GM06990 (cell line): Measurements from ENCODE around the gene DOK6.

Experiments used
- DNase-seq: peaks from one replicate; pipeline ENCODE4 v3.0.0-alpha.2; 2011; ENCODE audit not compliant: insufficient read length; ENCODE audit errors: extremely low read depth
- H3K27me3 ChIP-seq: replicated peaks from 2 replicates; pipeline ENCODE4 v1.6.0; 2011; ENCODE audit warnings: low read length; ENCODE audit not compliant: control insufficient read depth, insufficient read depth
- H3K36me3 ChIP-seq: 2 replicates; pipeline ENCODE4 v1.5.1; 2011; ENCODE audit warnings: low read length; ENCODE audit not compliant: control insufficient read depth, insufficient read depth
- H3K4me3 ChIP-seq: replicated peaks from 2 replicates; pipeline ENCODE4 v1.5.1; 2011; ENCODE audit warnings: low read depth, mild to moderate bottlenecking, control low read depth, low read length
- TF ChIP-seq, protein P1 (sequence below): IDR thresholded peaks from 2 replicates; pipeline ENCODE4 v1.5.1; 2011; ENCODE audit warnings: low read length, control low read depth, mild to moderate bottlenecking, inconsistent platforms; ENCODE audit not compliant: insufficient read depth, poor library complexity, severe bottlenecking

Gene DOK6

DNA sequence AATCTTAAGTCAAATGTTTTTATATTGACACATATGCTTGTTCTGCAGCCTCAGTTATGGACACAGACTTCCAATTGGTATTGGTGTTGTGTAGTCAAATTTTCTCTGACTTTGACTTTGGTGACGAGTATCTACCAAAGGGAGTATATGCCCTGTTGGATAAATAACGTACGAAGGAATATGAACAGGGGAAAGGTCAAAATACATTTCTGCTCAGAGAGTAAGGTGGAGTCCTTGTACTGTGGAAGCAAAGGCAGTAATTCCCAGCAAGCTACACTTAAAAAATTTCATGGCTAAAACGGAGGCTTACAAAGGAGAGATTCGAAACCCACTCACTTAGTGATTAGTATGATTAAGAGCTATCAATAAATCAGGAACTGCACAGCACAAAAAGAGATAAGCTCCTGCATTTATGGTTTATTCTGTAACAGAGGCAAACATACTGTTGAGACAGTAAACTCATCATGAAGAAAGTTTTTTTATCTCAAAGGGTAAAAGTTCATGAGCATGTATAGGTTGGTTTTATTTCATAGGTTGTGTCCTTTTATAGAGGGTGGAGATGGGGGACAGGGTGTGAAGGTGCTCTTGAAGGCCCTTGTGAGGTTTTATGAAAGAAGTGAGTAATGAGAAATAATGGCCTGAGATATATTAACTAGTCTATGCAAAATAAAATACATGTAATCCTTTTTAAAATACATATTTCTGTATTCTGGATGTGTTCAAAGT, 404.3 kb downstream of the DOK6 start:
- DNase-seq = no peak
- TF ChIP-seq, protein P1, sequence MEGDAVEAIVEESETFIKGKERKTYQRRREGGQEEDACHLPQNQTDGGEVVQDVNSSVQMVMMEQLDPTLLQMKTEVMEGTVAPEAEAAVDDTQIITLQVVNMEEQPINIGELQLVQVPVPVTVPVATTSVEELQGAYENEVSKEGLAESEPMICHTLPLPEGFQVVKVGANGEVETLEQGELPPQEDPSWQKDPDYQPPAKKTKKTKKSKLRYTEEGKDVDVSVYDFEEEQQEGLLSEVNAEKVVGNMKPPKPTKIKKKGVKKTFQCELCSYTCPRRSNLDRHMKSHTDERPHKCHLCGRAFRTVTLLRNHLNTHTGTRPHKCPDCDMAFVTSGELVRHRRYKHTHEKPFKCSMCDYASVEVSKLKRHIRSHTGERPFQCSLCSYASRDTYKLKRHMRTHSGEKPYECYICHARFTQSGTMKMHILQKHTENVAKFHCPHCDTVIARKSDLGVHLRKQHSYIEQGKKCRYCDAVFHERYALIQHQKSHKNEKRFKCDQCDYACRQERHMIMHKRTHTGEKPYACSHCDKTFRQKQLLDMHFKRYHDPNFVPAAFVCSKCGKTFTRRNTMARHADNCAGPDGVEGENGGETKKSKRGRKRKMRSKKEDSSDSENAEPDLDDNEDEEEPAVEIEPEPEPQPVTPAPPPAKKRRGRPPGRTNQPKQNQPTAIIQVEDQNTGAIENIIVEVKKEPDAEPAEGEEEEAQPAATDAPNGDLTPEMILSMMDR = no peak
- H3K36me3 ChIP-seq = no peaks in the 10 kb centered on the region
- no peak overlapping the region for H3K4me3 ChIP-seq
- H3K27me3 ChIP-seq = no peaks in the 10 kb centered on the region

DNA sequence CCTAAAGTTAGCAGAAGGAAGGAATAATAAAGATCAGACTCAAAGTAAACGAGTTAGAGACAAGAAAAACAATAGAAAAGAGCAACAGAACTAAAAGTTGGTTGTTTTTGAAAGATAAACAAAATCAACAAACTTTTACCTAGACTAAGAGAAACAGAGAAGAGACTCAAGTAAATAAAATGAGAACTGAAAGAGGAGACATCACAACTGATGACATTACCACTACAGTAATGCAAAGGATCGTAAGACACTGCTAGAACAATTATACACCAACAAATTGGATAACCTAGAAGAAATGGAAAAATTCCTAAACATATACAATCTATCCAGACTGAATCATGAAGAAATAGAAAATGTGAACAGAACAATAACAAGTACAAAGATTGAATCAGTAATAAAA, 407.7 kb downstream of the DOK6 start:
- Histone ChIP-seq H3K27me3 (no peaks in the 10 kb centered on the region), H3K4me3 (no peak overlapping the region), H3K36me3 (no peaks in the 10 kb centered on the region)
- TF ChIP-seq, protein P1 = no peak
- no peak for DNase-seq

DNA sequence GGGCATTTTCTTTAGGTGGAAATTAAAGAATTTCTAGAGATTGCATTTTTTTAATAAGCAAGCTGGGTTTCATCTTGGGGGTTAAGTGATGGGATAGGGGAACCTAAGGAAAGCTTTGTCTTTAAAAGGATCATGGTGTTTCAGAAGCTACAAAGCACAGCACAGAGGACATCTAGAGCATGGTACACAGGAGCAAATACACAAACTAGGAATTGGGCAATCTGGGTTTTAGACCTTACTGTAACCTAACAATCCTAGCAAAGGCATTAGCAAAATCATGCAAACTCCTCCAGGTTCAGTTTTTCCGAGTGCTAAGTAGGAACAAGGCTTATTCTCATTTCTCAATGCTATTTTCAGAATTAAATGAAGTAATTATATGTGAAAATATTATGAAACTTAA, 412.9 kb downstream of the DOK6 start:
- TF ChIP-seq, protein P1 = no peak
- Histone ChIP-seq H3K27me3 (no peaks in the 10 kb centered on the region), H3K4me3 (no peak overlapping the region), H3K36me3 (no peaks in the 10 kb centered on the region)
- no peak for DNase-seq

DNA sequence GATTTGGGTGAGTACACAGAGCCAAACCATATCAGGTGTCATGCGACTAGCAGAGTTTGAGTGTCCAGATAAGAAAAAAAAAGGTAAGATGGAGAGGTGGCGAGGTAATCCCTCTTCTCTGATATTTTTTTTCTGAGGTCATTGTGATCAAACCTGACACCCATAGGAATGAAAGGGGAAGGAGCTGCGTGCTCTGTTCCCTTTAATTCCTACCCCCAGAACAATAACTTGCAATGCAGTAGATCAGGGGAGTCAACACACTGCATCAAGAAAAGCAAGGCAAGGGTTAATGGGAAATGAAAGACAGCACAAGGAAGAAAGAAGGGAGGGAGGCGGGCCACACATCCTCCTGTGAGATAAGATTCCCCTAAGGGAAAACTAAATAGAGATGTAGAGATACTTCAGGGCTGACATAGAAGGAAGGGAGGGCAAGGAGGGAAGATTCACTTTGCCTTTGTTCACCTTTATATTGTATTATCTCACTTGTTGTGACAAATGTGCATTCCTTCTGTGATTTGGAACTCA, 414.2 kb downstream of the DOK6 start:
- no peak for DNase-seq
- Histone ChIP-seq H3K27me3 (no peaks in the 10 kb centered on the region), H3K36me3 (no peaks in the 10 kb centered on the region), H3K4me3 (no peak overlapping the region)
- TF ChIP-seq, protein P1 = no peak

DNA sequence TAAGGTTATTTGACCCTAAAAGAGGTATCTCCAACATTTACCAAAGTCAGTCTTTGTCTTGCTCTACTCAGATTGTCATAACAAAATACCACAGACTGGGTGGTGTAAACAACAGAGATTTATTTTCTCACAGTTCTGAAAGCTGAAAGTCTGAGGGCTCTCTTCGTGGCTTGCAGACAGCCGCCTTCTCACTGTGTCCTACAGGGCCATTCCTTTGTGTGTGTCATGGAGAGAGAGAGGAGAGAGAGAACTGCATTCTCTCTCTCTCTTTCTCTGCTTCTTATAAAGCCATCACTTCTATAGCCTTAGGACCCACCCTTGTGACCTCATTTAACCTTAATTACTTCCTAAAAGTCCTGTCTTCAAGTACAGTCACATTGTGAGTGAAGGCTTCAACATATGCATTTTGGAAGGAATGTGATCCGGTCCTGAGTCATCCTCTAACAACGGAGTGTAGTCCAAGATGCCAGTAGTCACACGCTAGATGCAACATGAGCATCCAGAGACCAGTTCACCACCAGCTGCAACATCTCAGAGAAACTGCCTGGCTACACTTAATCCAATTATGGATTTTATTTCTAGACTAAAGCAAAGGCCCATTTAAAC, 416.8 kb downstream of the DOK6 start:
- DNase-seq = no peak
- H3K27me3 ChIP-seq = no peaks in the 10 kb centered on the region
- no peaks in the 10 kb centered on the region for H3K36me3 ChIP-seq
- no peak overlapping the region for H3K4me3 ChIP-seq
- TF ChIP-seq, protein P1 = no peak
